HG03342 (cell line): ENCODE results near the gene MAD2L1.

ENCODE experiments used
- ATAC-seq: cut with Tn5 transposase; IDR thresholded peaks from one replicate; pipeline ENCODE4 v1.9.1; 2021; ENCODE audit warnings: mild to moderate bottlenecking, moderate library complexity; ENCODE audit not compliant: unreplicated experiment

MAD2L1 gene

GRCh38 chr4:120007191-120007871 is 59.3 kb downstream of the MAD2L1 start:
- no peak for ATAC-seq
